ENCODE results near the gene TFIP11.

DNA sequence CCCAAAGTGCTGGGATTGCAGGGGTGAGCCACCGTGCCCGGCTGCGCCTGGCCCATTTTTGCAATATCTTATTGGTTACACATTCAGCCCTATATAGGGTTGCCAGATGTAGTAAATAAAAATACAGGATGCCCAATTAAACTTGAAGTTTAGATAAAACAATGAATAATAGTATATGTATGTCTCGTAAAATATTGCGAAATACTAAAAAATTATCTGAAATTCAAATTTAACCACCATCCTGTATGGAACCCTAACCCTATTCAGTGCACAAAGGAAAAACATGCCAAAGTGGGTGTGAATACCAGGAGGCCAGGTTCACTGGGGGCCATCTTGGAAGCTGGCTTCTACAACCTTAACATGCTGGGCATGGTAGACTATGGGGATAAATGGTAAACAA is 5.2 kb upstream of the TFIP11 start:
- TF ChIP-seq, protein P1, sequence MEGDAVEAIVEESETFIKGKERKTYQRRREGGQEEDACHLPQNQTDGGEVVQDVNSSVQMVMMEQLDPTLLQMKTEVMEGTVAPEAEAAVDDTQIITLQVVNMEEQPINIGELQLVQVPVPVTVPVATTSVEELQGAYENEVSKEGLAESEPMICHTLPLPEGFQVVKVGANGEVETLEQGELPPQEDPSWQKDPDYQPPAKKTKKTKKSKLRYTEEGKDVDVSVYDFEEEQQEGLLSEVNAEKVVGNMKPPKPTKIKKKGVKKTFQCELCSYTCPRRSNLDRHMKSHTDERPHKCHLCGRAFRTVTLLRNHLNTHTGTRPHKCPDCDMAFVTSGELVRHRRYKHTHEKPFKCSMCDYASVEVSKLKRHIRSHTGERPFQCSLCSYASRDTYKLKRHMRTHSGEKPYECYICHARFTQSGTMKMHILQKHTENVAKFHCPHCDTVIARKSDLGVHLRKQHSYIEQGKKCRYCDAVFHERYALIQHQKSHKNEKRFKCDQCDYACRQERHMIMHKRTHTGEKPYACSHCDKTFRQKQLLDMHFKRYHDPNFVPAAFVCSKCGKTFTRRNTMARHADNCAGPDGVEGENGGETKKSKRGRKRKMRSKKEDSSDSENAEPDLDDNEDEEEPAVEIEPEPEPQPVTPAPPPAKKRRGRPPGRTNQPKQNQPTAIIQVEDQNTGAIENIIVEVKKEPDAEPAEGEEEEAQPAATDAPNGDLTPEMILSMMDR (IDR thresholded peaks at IDR 0.05; ENCODE audit: low read depth, low read length, missing input control) = no peak
- TF ChIP-seq, protein P2, sequence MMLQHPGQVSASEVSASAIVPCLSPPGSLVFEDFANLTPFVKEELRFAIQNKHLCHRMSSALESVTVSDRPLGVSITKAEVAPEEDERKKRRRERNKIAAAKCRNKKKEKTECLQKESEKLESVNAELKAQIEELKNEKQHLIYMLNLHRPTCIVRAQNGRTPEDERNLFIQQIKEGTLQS (IDR thresholded peaks at IDR 0.05) = no peak
- TF ChIP-seq JUND (IDR thresholded peaks at IDR 0.05) (no peak), EGR1 (IDR thresholded peaks at IDR 0.05; ENCODE audit: low read depth in 2 of 2) (no peak), TAF1 (conservative IDR thresholded peaks at IDR 0.05) (no peak), SP1 (IDR thresholded peaks at IDR 0.05) (no peak), RXRA (IDR thresholded peaks at IDR 0.05) (no peak), GABPA (IDR thresholded peaks at IDR 0.05 in 1 of 2, conservative IDR thresholded peaks at IDR 0.05 in 1 of 2) (no peak), RAD21 (IDR thresholded peaks at IDR 0.05) (no peak), YY1 (IDR thresholded peaks at IDR 0.05) (no peak)
- TF ChIP-seq, protein P3, sequence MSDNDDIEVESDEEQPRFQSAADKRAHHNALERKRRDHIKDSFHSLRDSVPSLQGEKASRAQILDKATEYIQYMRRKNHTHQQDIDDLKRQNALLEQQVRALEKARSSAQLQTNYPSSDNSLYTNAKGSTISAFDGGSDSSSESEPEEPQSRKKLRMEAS (IDR thresholded peaks at IDR 0.05) = no peak
- TF ChIP-seq, protein P4, sequence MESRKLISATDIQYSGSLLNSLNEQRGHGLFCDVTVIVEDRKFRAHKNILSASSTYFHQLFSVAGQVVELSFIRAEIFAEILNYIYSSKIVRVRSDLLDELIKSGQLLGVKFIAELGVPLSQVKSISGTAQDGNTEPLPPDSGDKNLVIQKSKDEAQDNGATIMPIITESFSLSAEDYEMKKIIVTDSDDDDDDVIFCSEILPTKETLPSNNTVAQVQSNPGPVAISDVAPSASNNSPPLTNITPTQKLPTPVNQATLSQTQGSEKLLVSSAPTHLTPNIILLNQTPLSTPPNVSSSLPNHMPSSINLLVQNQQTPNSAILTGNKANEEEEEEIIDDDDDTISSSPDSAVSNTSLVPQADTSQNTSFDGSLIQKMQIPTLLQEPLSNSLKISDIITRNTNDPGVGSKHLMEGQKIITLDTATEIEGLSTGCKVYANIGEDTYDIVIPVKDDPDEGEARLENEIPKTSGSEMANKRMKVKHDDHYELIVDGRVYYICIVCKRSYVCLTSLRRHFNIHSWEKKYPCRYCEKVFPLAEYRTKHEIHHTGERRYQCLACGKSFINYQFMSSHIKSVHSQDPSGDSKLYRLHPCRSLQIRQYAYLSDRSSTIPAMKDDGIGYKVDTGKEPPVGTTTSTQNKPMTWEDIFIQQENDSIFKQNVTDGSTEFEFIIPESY (IDR thresholded peaks at IDR 0.05) = no peak
- TF ChIP-seq, protein P5, sequence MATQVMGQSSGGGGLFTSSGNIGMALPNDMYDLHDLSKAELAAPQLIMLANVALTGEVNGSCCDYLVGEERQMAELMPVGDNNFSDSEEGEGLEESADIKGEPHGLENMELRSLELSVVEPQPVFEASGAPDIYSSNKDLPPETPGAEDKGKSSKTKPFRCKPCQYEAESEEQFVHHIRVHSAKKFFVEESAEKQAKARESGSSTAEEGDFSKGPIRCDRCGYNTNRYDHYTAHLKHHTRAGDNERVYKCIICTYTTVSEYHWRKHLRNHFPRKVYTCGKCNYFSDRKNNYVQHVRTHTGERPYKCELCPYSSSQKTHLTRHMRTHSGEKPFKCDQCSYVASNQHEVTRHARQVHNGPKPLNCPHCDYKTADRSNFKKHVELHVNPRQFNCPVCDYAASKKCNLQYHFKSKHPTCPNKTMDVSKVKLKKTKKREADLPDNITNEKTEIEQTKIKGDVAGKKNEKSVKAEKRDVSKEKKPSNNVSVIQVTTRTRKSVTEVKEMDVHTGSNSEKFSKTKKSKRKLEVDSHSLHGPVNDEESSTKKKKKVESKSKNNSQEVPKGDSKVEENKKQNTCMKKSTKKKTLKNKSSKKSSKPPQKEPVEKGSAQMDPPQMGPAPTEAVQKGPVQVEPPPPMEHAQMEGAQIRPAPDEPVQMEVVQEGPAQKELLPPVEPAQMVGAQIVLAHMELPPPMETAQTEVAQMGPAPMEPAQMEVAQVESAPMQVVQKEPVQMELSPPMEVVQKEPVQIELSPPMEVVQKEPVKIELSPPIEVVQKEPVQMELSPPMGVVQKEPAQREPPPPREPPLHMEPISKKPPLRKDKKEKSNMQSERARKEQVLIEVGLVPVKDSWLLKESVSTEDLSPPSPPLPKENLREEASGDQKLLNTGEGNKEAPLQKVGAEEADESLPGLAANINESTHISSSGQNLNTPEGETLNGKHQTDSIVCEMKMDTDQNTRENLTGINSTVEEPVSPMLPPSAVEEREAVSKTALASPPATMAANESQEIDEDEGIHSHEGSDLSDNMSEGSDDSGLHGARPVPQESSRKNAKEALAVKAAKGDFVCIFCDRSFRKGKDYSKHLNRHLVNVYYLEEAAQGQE (IDR thresholded peaks at IDR 0.05) = no peak

Measured in liver (tissue), 3 donors.